GM23338 (cell line): ENCODE measurements around the gene MSH3. TPM values are rescaled to one million over a fixed set of nuclear protein-coding genes. Genes with fewer than 3 reads are reported as not detected.

Experiments used
- EZH2phosphoT487 ChIP-seq: fragments of 200-600 bp; sonication (generic); IDR thresholded peaks from one replicate; pipeline ENCODE4 v1.8.1; 2018; ENCODE audit warnings: antibody characterized with exemption; ENCODE audit not compliant: unreplicated experiment
- JUNB ChIP-seq: IDR thresholded peaks from one replicate; pipeline ENCODE4 v1.6.1; 2016; ENCODE audit warnings: antibody characterized with exemption; ENCODE audit not compliant: unreplicated experiment
- NANOG ChIP-seq: IDR thresholded peaks from 2 replicates; pipeline ENCODE4 v1.6.1; 2016; ENCODE audit warnings: antibody characterized with exemption, borderline replicate concordance
- POLR2AphosphoS5 ChIP-seq: IDR thresholded peaks from 2 replicates; pipeline ENCODE4 v1.6.1; 2016; ENCODE audit warnings: antibody characterized with exemption, low read depth
- ZNF331 ChIP-seq: fragments of 250-450 bp; sonication (Bioruptor Pico); IDR thresholded peaks from 2 replicates; pipeline ENCODE4 v1.5.0; 2020; ENCODE audit warnings: low read depth, mild to moderate bottlenecking, moderate library complexity
- polyA plus RNA-seq: library from polyadenylated mRNA; unstranded; fragments of >200 nt; fragmentation: Nextera tagmentation; extraction: Ambion mirVana; gene quantifications from 2 replicates; pipeline ENCODE4 v1.2.1, GENCODE V29; 2016
- total RNA-seq: library from RNA; depleted of rRNA; stranded (reverse); fragments of >200 nt; shearing (Covaris generic); gene quantifications from 2 replicates; pipeline ENCODE4 v1.2.3, GENCODE V29; 2014
- TF ChIP-seq, protein P1 (sequence below): fragments of 250-450 bp; sonication (Bioruptor Pico); IDR thresholded peaks from 2 replicates; pipeline ENCODE4 v1.5.0; 2020; ENCODE audit warnings: mild to moderate bottlenecking, moderate library complexity
- TF ChIP-seq, protein P2 (sequence below): IDR thresholded peaks from 2 replicates; pipeline ENCODE4 v1.6.1; 2016; ENCODE audit warnings: antibody characterized with exemption
- TF ChIP-seq, protein P3 (sequence below), 2 experiments: fragments of 200-600 bp in 1 of 2; sonication (generic) in 1 of 2; conservative IDR thresholded peaks; 2 replicates each; pipeline versions ENCODE4 v1.5.1 to v1.6.1; 2016 to 2017; ENCODE audit warnings: antibody characterized with exemption in 2 of 2, low read depth in 2 of 2, mild to moderate bottlenecking in 2 of 2, moderate library complexity in 1 of 2

MSH3 gene
- total and polyA plus RNA-seq, 2 experiments from 2014 or later, result 13.3 to 16.6 TPM

DNA sequence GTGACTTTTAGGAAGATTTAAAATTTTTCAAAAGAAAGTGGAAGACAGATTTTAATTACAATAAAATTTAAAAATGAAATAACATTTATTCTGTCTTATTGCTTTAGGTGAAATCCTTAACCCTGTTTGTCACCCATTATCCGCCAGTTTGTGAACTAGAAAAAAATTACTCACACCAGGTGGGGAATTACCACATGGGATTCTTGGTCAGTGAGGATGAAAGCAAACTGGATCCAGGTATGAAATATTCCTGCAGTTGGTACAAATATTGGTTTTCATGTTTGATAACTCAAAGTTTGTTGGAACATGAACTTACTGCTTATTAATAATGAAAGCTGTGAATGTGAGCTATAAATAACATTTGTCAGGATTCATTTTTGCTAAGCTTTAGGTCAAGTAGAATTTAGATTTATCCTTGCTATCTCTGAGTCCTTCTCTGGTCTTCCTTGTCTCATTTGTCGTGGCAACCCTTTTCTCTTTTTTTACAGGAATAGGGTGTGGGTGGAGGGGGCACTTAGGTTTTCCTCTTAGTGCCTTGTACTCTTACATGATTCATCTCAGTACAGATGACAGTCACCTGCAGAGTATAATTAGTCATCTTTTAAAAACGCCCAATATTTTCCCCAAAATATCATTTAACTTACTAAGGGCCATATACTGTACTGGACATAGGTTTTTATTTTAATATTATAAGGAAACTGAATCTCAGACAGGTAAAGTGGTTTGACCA lies 210.4 kb downstream of the MSH3 start (continued):
- TF ChIP-seq, protein P1, sequence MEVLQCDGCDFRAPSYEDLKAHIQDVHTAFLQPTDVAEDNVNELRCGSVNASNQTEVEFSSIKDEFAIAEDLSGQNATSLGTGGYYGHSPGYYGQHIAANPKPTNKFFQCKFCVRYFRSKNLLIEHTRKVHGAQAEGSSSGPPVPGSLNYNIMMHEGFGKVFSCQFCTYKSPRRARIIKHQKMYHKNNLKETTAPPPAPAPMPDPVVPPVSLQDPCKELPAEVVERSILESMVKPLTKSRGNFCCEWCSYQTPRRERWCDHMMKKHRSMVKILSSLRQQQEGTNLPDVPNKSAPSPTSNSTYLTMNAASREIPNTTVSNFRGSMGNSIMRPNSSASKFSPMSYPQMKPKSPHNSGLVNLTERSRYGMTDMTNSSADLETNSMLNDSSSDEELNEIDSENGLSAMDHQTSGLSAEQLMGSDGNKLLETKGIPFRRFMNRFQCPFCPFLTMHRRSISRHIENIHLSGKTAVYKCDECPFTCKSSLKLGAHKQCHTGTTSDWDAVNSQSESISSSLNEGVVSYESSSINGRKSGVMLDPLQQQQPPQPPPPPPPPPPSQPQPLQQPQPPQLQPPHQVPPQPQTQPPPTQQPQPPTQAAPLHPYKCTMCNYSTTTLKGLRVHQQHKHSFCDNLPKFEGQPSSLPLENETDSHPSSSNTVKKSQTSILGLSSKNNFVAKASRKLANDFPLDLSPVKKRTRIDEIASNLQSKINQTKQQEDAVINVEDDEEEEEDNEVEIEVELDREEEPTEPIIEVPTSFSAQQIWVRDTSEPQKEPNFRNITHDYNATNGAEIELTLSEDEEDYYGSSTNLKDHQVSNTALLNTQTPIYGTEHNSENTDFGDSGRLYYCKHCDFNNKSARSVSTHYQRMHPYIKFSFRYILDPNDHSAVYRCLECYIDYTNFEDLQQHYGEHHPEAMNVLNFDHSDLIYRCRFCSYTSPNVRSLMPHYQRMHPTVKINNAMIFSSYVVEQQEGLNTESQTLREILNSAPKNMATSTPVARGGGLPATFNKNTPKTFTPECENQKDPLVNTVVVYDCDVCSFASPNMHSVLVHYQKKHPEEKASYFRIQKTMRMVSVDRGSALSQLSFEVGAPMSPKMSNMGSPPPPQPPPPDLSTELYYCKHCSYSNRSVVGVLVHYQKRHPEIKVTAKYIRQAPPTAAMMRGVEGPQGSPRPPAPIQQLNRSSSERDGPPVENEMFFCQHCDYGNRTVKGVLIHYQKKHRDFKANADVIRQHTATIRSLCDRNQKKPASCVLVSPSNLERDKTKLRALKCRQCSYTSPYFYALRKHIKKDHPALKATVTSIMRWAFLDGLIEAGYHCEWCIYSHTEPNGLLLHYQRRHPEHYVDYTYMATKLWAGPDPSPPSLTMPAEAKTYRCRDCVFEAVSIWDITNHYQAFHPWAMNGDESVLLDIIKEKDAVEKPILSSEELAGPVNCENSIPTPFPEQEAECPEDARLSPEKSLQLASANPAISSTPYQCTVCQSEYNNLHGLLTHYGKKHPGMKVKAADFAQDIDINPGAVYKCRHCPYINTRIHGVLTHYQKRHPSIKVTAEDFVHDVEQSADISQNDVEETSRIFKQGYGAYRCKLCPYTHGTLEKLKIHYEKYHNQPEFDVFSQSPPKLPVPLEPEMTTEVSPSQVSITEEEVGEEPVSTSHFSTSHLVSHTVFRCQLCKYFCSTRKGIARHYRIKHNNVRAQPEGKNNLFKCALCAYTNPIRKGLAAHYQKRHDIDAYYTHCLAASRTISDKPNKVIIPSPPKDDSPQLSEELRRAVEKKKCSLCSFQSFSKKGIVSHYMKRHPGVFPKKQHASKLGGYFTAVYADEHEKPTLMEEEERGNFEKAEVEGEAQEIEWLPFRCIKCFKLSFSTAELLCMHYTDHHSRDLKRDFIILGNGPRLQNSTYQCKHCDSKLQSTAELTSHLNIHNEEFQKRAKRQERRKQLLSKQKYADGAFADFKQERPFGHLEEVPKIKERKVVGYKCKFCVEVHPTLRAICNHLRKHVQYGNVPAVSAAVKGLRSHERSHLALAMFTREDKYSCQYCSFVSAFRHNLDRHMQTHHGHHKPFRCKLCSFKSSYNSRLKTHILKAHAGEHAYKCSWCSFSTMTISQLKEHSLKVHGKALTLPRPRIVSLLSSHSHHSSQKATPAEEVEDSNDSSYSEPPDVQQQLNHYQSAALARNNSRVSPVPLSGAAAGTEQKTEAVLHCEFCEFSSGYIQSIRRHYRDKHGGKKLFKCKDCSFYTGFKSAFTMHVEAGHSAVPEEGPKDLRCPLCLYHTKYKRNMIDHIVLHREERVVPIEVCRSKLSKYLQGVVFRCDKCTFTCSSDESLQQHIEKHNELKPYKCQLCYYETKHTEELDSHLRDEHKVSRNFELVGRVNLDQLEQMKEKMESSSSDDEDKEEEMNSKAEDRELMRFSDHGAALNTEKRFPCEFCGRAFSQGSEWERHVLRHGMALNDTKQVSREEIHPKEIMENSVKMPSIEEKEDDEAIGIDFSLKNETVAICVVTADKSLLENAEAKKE (CRISPR knock-in tag), result no peak
- no peak for TF ChIP-seq ZNF331 (CRISPR knock-in tag)
- no peak for TF ChIP-seq NANOG
- TF ChIP-seq, protein P2, sequence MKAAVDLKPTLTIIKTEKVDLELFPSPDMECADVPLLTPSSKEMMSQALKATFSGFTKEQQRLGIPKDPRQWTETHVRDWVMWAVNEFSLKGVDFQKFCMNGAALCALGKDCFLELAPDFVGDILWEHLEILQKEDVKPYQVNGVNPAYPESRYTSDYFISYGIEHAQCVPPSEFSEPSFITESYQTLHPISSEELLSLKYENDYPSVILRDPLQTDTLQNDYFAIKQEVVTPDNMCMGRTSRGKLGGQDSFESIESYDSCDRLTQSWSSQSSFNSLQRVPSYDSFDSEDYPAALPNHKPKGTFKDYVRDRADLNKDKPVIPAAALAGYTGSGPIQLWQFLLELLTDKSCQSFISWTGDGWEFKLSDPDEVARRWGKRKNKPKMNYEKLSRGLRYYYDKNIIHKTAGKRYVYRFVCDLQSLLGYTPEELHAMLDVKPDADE, result no peak
- no peak for TF ChIP-seq EZH2phosphoT487
- TF ChIP-seq, protein P3, sequence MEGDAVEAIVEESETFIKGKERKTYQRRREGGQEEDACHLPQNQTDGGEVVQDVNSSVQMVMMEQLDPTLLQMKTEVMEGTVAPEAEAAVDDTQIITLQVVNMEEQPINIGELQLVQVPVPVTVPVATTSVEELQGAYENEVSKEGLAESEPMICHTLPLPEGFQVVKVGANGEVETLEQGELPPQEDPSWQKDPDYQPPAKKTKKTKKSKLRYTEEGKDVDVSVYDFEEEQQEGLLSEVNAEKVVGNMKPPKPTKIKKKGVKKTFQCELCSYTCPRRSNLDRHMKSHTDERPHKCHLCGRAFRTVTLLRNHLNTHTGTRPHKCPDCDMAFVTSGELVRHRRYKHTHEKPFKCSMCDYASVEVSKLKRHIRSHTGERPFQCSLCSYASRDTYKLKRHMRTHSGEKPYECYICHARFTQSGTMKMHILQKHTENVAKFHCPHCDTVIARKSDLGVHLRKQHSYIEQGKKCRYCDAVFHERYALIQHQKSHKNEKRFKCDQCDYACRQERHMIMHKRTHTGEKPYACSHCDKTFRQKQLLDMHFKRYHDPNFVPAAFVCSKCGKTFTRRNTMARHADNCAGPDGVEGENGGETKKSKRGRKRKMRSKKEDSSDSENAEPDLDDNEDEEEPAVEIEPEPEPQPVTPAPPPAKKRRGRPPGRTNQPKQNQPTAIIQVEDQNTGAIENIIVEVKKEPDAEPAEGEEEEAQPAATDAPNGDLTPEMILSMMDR (conservative IDR thresholded peaks at IDR 0.05; ENCODE audit: low read depth in 2 of 2), result no peak
- no peak for TF ChIP-seq JUNB
- TF ChIP-seq POLR2AphosphoS5, result no peak
